Neural progenitor cell (in vitro differentiated cells): ENCODE measurements around the gene PPIL4. TPM values are rescaled to one million over a fixed set of nuclear protein-coding genes. Genes with fewer than 3 reads are reported as not detected.

ENCODE experiments used
- DNase-seq: peaks from one replicate; pipeline ENCODE4 v3.0.0-alpha.2; 2016; ENCODE audit warnings: low spot score
- H2AFZ ChIP-seq: fragments of 200-600 bp; sonication (generic); replicated peaks from 2 replicates; pipeline ENCODE4 v1.6.1; 2016; ENCODE audit warnings: antibody characterized with exemption
- H3F3A ChIP-seq: fragments of 200-600 bp; sonication (generic); 2 replicates; pipeline ENCODE4 v1.6.1; 2016; ENCODE audit warnings: antibody characterized with exemption, low read depth
- H3K27ac ChIP-seq: fragments of 200-600 bp; sonication (generic); 2 replicates; pipeline ENCODE4 v1.5.1; 2016; ENCODE audit warnings: mild to moderate bottlenecking
- H3K27me3 ChIP-seq: fragments of 200-600 bp; sonication (generic); 2 replicates; pipeline ENCODE4 v1.6.1; 2016; ENCODE audit warnings: mild to moderate bottlenecking, moderate library complexity
- H3K36me3 ChIP-seq: fragments of 200-600 bp; sonication (generic); 2 replicates; pipeline ENCODE4 v1.5.1; 2016
- H3K4me1 ChIP-seq: fragments of 200-600 bp; sonication (generic); 2 replicates; pipeline ENCODE4 v1.6.1; 2016; ENCODE audit warnings: mixed run types
- H3K4me2 ChIP-seq: fragments of 200-600 bp; sonication (generic); 2 replicates; pipeline ENCODE4 v1.6.1; 2016
- H3K4me3 ChIP-seq: fragments of 200-600 bp; sonication (generic); 2 replicates; pipeline ENCODE4 v1.5.1; 2016
- H3K79me2 ChIP-seq: fragments of 200-600 bp; sonication (generic); 2 replicates; pipeline ENCODE4 v1.6.1; 2016; ENCODE audit warnings: low read depth
- H3K9ac ChIP-seq: fragments of 200-600 bp; sonication (generic); 2 replicates; pipeline ENCODE4 v1.6.1; 2016
- H3K9me3 ChIP-seq: fragments of 200-600 bp; sonication (generic); 2 replicates; pipeline ENCODE4 v1.5.1; 2016; ENCODE audit warnings: low read depth
- H4K20me1 ChIP-seq: fragments of 200-600 bp; sonication (generic); 2 replicates; pipeline ENCODE4 v1.6.1; 2016; ENCODE audit warnings: low read depth
- H3K27ac Mint-ChIP-seq: 3 replicates; pipeline ENCODE4 v1.8.0; 2021; ENCODE audit warnings: mixed read lengths
- H3K27me3 Mint-ChIP-seq: 2 replicates; pipeline ENCODE4 v1.8.0; 2022; ENCODE audit warnings: low read depth, mild to moderate bottlenecking, inconsistent platforms, moderate library complexity, mixed read lengths; ENCODE audit not compliant: insufficient read depth
- H3K36me3 Mint-ChIP-seq: 3 replicates; pipeline ENCODE4 v1.8.0; 2021; ENCODE audit warnings: mixed read lengths
- H3K4me1 Mint-ChIP-seq: 3 replicates; pipeline ENCODE4 v1.8.0; 2021; ENCODE audit warnings: mixed read lengths
- H3K4me3 Mint-ChIP-seq: 3 replicates; pipeline ENCODE4 v1.8.0; 2021; ENCODE audit warnings: mild to moderate bottlenecking, moderate library complexity, mixed read lengths
- H3K9me3 Mint-ChIP-seq: 3 replicates; pipeline ENCODE4 v1.8.0; 2020; ENCODE audit warnings: mixed read lengths
- CTCF ChIP-seq: fragments of 200-600 bp; sonication (generic); IDR thresholded peaks from 2 replicates; pipeline ENCODE4 v1.5.1; 2017; ENCODE audit warnings: antibody characterized with exemption, mild to moderate bottlenecking
- EZH2 ChIP-seq: fragments of 200-600 bp; sonication (generic); IDR thresholded peaks from 2 replicates; pipeline ENCODE4 v1.6.1; 2017; ENCODE audit warnings: antibody characterized with exemption, mild to moderate bottlenecking, moderate library complexity
- EZH2phosphoT487 ChIP-seq: fragments of 200-600 bp; sonication (generic); IDR thresholded peaks from 2 replicates; pipeline ENCODE4 v1.6.1; 2017; ENCODE audit warnings: antibody characterized with exemption
- total RNA-seq: library from RNA; depleted of rRNA; stranded (reverse); fragments of >200 nt; gene quantifications from 2 replicates; pipeline ENCODE4 v1.2.3, GENCODE V29; 2015; ENCODE audit warnings: low replicate concordance

PPIL4 gene
- total RNA-seq, 1 donor from 2014 or later: 80.6 TPM

GRCh38 chr6:149586149-149586548, 40.3 kb upstream of the PPIL4 start:
- no peak for DNase-seq
- Mint-ChIP-seq H3K27ac (no peak overlapping the region), H3K4me1 (no peaks in the 10 kb centered on the region), H3K4me3 (no peak overlapping the region), H3K36me3 (peaks cover 27% of the 10 kb centered on the region), H3K27me3 (no peaks in the 10 kb centered on the region), H3K9me3 (no peaks in the 10 kb centered on the region)
- Histone ChIP-seq H3K27ac (no peak overlapping the region), H2AFZ (no peak overlapping the region), H4K20me1 (no peaks in the 10 kb centered on the region), H3K79me2 (no peaks in the 10 kb centered on the region), H3K4me3 (no peak overlapping the region), H3K27me3 (no peaks in the 10 kb centered on the region), H3F3A (no peaks in the 10 kb centered on the region), H3K4me2 (no peak overlapping the region), H3K9me3 (no peaks in the 10 kb centered on the region), H3K9ac (no peak overlapping the region), H3K36me3 (peaks cover 18% of the 10 kb centered on the region), H3K4me1 (no peaks in the 10 kb centered on the region)
- TF ChIP-seq CTCF: no peak
- no peak for TF ChIP-seq EZH2
- no peak for TF ChIP-seq EZH2phosphoT487

GRCh38 chr6:149581349-149581748, 35.5 kb upstream of the PPIL4 start:
- TF ChIP-seq EZH2 (no peak), EZH2phosphoT487 (no peak), CTCF (no peak)
- no peaks in the 10 kb centered on the region for H3F3A ChIP-seq
- H3K9ac ChIP-seq: no peak overlapping the region
- H3K4me1 ChIP-seq: no peaks in the 10 kb centered on the region
- H3K79me2 ChIP-seq: peaks cover 12% of the 10 kb centered on the region
- no peak for DNase-seq
- H3K9me3 Mint-ChIP-seq: no peaks in the 10 kb centered on the region
- H3K4me3 Mint-ChIP-seq: no peak overlapping the region
- H3K4me1 Mint-ChIP-seq: no peaks in the 10 kb centered on the region
- H3K4me3 ChIP-seq: no peak overlapping the region
- H3K27ac ChIP-seq: no peak overlapping the region
- H4K20me1 ChIP-seq: no peaks in the 10 kb centered on the region
- H3K4me2 ChIP-seq: no peak overlapping the region
- H3K36me3 Mint-ChIP-seq: peaks cover 25% of the 10 kb centered on the region
- no peak overlapping the region for H3K27ac Mint-ChIP-seq
- no peaks in the 10 kb centered on the region for H3K27me3 ChIP-seq
- H3K9me3 ChIP-seq: no peaks in the 10 kb centered on the region
- H3K36me3 ChIP-seq: peaks cover 18% of the 10 kb centered on the region
- no peaks in the 10 kb centered on the region for H3K27me3 Mint-ChIP-seq
- H2AFZ ChIP-seq: no peak overlapping the region

DNA sequence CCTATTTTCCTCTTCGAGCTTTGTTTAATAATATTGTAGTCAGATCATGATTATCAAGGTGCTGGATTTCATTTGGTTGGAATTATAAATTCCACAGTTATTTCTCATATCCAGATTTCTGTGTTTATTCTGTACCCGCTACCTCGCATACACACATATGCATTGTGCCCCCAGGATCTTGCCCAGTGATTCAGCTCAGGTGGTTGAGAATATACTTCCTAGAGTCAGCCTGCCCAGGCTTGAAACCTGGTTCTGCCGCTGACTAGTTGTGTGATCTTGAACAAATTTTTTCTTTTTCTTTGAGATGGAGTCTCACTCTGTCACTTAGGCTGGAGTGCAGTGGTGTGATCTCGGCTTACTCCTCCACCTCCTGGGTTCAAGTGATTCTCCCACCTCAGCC, 35.0 kb upstream of the PPIL4 start:
- Mint-ChIP-seq H3K4me3 (no peak overlapping the region), H3K27me3 (no peaks in the 10 kb centered on the region), H3K4me1 (no peaks in the 10 kb centered on the region), H3K27ac (no peak overlapping the region), H3K9me3 (no peaks in the 10 kb centered on the region), H3K36me3 (peaks cover 21% of the 10 kb centered on the region)
- DNase-seq: no peak
- TF ChIP-seq CTCF: no peak
- TF ChIP-seq EZH2phosphoT487: no peak
- no peak for TF ChIP-seq EZH2
- peaks cover 18% of the 10 kb centered on the region for H3K36me3 ChIP-seq
- no peak overlapping the region for H3K9ac ChIP-seq
- no peaks in the 10 kb centered on the region for H3K9me3 ChIP-seq
- no peaks in the 10 kb centered on the region for H4K20me1 ChIP-seq
- H3K79me2 ChIP-seq: peaks cover 16% of the 10 kb centered on the region
- H3K4me2 ChIP-seq: no peak overlapping the region
- no peak overlapping the region for H3K4me3 ChIP-seq
- H3K27me3 ChIP-seq: no peaks in the 10 kb centered on the region
- no peak overlapping the region for H2AFZ ChIP-seq
- no peaks in the 10 kb centered on the region for H3K4me1 ChIP-seq
- H3K27ac ChIP-seq: no peak overlapping the region
- H3F3A ChIP-seq: no peaks in the 10 kb centered on the region
